ENCODE data around the gene AKAP6. TPM values are rescaled to one million over a fixed set of nuclear protein-coding genes. Genes with fewer than 3 reads are reported as not detected.

The AKAP6 gene
- total RNA-seq, 2 donors from 2014 or later, result 3.6 to 9.9 TPM

- Histone ChIP-seq H3K4me3 (no peak overlapping the region), H3K9me3 (no peaks in the 10 kb centered on the region), H3K27ac (no peak overlapping the region), H3K4me1 (replicated peaks) (no peaks in the 10 kb centered on the region), H3K36me3 (no peaks in the 10 kb centered on the region), H3K27me3 (replicated peaks; ENCODE audit: insufficient read depth) (no peaks in the 10 kb centered on the region)
- DNase-seq (ENCODE audit: low spot score), result no peak
- intact Hi-C loops (cut with DNase I), result no loop called here
- TF ChIP-seq POLR2AphosphoS5 (IDR thresholded peaks at IDR 0.05), result no peak
- 79% methylated on average over 3 of the region's 3 CpGs for WGBS
These were observed 45.1 kb downstream of the AKAP6 start for GRCh38 chr14:32374155-32374554.

GRCh38 chr14:32375663-32376062 is 46.6 kb downstream of the AKAP6 start:
- Histone ChIP-seq H3K4me3 (no peak overlapping the region), H3K36me3 (no peaks in the 10 kb centered on the region), H3K4me1 (replicated peaks) (no peaks in the 10 kb centered on the region), H3K27me3 (replicated peaks; ENCODE audit: insufficient read depth) (no peaks in the 10 kb centered on the region), H3K9me3 (no peaks in the 10 kb centered on the region), H3K27ac (no peak overlapping the region)
- TF ChIP-seq POLR2A (IDR thresholded peaks at IDR 0.05), result no peak
- no peak for TF ChIP-seq CTCF (IDR thresholded peaks at IDR 0.05)
- TF ChIP-seq POLR2AphosphoS5 (IDR thresholded peaks at IDR 0.05), result no peak
- 44% methylated on average over 2 of the region's 2 CpGs for WGBS
- no peak for DNase-seq (ENCODE audit: low spot score)
- intact Hi-C loops (cut with DNase I), result no loop called here

- no peak for TF ChIP-seq CTCF (IDR thresholded peaks at IDR 0.05)
- intact Hi-C loops (cut with DNase I), result no loop called here
- WGBS, result 86% methylated on average over 5 of the region's 5 CpGs
These were observed 48.0 kb downstream of the AKAP6 start for GRCh38 chr14:32377046-32377646.

GRCh38 chr14:32378284-32378683 is 49.2 kb downstream of the AKAP6 start:
- Histone ChIP-seq H3K4me3 (no peak overlapping the region), H3K27me3 (replicated peaks; ENCODE audit: insufficient read depth) (no peaks in the 10 kb centered on the region), H3K27ac (no peak overlapping the region), H3K4me1 (replicated peaks) (no peaks in the 10 kb centered on the region), H3K9me3 (no peaks in the 10 kb centered on the region), H3K36me3 (no peaks in the 10 kb centered on the region)
- intact Hi-C loops (cut with DNase I), result no loop called here
- DNase-seq (ENCODE audit: low spot score), result no peak
- TF ChIP-seq CTCF (IDR thresholded peaks at IDR 0.05) (no peak), POLR2AphosphoS5 (IDR thresholded peaks at IDR 0.05) (no peak), POLR2A (IDR thresholded peaks at IDR 0.05) (no peak)

More at GRCh38 chr14:32377046-32377646, 48.0 kb downstream of the AKAP6 start:
- H3K36me3 ChIP-seq, result no peaks in the 10 kb centered on the region
- no peaks in the 10 kb centered on the region for H3K4me1 ChIP-seq (replicated peaks)
- H3K4me3 ChIP-seq, result no peak overlapping the region
- H3K27ac ChIP-seq, result no peak overlapping the region
- no peaks in the 10 kb centered on the region for H3K27me3 ChIP-seq (replicated peaks; ENCODE audit: insufficient read depth)
- no peak for DNase-seq (ENCODE audit: low spot score)
- H3K9me3 ChIP-seq, result no peaks in the 10 kb centered on the region

GRCh38 chr14:32379447-32379846 is 50.3 kb downstream of the AKAP6 start:
- TF ChIP-seq CTCF (IDR thresholded peaks at IDR 0.05) (no peak), POLR2AphosphoS5 (IDR thresholded peaks at IDR 0.05) (no peak), POLR2A (IDR thresholded peaks at IDR 0.05) (no peak)
- Histone ChIP-seq H3K4me1 (replicated peaks) (no peaks in the 10 kb centered on the region), H3K27ac (no peak overlapping the region), H3K36me3 (no peaks in the 10 kb centered on the region), H3K4me3 (no peak overlapping the region), H3K9me3 (no peaks in the 10 kb centered on the region), H3K27me3 (replicated peaks; ENCODE audit: insufficient read depth) (no peaks in the 10 kb centered on the region)
- intact Hi-C loops (cut with DNase I), result no loop called here
- DNase-seq (ENCODE audit: low spot score), result no peak
- WGBS, result 91% methylated on average over 1 of the region's 1 CpG
